ENCODE data around the gene C13orf46.
"Not testable (repeated sequence)": the region's sequence is repeated elsewhere in the genome, so short reads cannot be mapped to it uniquely, and the experiment has no call there.

Gene C13orf46

GRCh38 chr13:113973218-113974164 lies at the start of gene C13orf46:
C13orf46 (minus strand) TSS chr13:113974076; CDS start chr13:113973997, 79 bp downstream.
- DNase-seq (ENCODE audit: low spot score), result no peak

- no peak for DNase-seq (ENCODE audit: low spot score)
Measured at GRCh38 chr13:114022876-114023275, 49.0 kb upstream of the C13orf46 start.

GRCh38 chr13:114022309-114022669 lies 48.4 kb upstream of the C13orf46 start:
- no peak for DNase-seq (ENCODE audit: low spot score)

GRCh38 chr13:114021464-114022308 lies 47.8 kb upstream of the C13orf46 start:
- no peak for DNase-seq (ENCODE audit: low spot score)

- no peak for DNase-seq (ENCODE audit: low spot score)
Measured at GRCh38 chr13:114020750-114021463, 47.0 kb upstream of the C13orf46 start.

GRCh38 chr13:114020134-114020533 lies 46.3 kb upstream of the C13orf46 start:
- DNase-seq (ENCODE audit: low spot score), result not testable (repeated sequence)

- DNase-seq (ENCODE audit: low spot score), result no peak
Measured at GRCh38 chr13:114019367-114019766, 45.5 kb upstream of the C13orf46 start.

GRCh38 chr13:114018461-114019055 lies 44.7 kb upstream of the C13orf46 start:
- no peak for DNase-seq (ENCODE audit: low spot score)

- DNase-seq (ENCODE audit: low spot score), result no peak
Measured at GRCh38 chr13:114017966-114018365, 44.1 kb upstream of the C13orf46 start.

GRCh38 chr13:114017028-114017630 lies 43.3 kb upstream of the C13orf46 start:
- DNase-seq (ENCODE audit: low spot score), result no peak

GRCh38 chr13:114016321-114017027 lies 42.6 kb upstream of the C13orf46 start:
- no peak for DNase-seq (ENCODE audit: low spot score)

GRCh38 chr13:114015969-114016295 lies 42.1 kb upstream of the C13orf46 start:
- no peak for DNase-seq (ENCODE audit: low spot score)

- DNase-seq (ENCODE audit: low spot score), result no peak
Measured at GRCh38 chr13:114015111-114015968, 41.5 kb upstream of the C13orf46 start.

GRCh38 chr13:114013952-114014629 lies 40.2 kb upstream of the C13orf46 start:
- no peak for DNase-seq (ENCODE audit: low spot score)

- DNase-seq (ENCODE audit: low spot score), result no peak
Measured at GRCh38 chr13:114013336-114013735, 39.5 kb upstream of the C13orf46 start.

GRCh38 chr13:114012921-114013320 lies 39.0 kb upstream of the C13orf46 start:
- DNase-seq (ENCODE audit: low spot score), result no peak

- no peak for DNase-seq (ENCODE audit: low spot score)
Measured at GRCh38 chr13:114012141-114012540, 38.3 kb upstream of the C13orf46 start.

GRCh38 chr13:114011226-114011625 lies 37.4 kb upstream of the C13orf46 start:
- no peak for DNase-seq (ENCODE audit: low spot score)

- DNase-seq (ENCODE audit: low spot score), result no peak
Measured at GRCh38 chr13:114010401-114011101, 36.7 kb upstream of the C13orf46 start.
